ENCODE data around the gene PLPP6. TPM values are rescaled to one million over a fixed set of nuclear protein-coding genes. Genes with fewer than 3 reads are reported as not detected.

Gene PLPP6
- total RNA-seq, 1 experiment from 2014 or later = 30.9 TPM

DNA sequence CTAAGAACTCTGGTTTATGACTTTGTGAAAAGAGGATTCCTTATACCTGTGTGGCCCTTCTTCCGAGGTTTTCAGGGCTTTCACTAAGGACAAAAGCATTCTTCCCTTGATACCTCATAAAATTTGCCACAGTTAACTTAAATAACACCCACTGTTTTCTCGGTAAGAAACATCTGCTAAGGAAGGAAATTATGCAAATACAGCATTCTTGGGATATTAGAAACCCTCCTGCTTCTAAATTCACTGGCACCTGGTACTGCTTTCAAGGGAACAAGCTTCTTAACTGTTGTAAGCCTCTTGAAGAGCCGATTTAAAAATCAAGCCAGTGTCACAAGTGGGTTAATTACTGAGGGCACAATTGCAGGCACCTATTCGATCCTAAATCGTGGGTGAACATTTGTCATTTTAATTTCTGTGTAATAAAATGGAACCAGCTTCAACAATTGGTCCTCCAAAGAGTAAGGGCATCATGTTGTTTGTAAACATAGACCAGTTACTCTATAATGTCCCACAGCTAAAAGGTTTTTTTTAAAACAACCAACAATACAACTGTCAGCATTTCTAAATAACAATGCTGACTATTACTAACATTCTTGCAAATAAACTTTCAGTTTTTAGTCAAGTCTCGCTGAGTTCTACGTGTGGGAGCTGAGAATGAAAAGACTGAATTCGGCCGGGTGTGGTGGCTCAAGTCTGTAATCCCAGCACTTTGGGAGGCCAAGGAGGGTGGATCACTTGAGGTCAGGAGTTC, 52.3 kb downstream of the PLPP6 start:
- Histone ChIP-seq H3K27ac (ENCODE audit: low read depth, low read length, poor library complexity, severe bottlenecking) (no peak overlapping the region), H3K36me3 (ENCODE audit: insufficient read depth, low read length, poor library complexity, severe bottlenecking) (peaks cover 67% of the 10 kb centered on the region)

More for the DNA sequence above, 52.3 kb downstream of the PLPP6 start:
- H3K4me3 ChIP-seq (ENCODE audit: low read depth, low read length, poor library complexity, severe bottlenecking) = no peak overlapping the region
- H3K9me3 ChIP-seq (ENCODE audit: low read depth, low read length, poor library complexity, severe bottlenecking) = no peaks in the 10 kb centered on the region
- DNase-seq (ENCODE audit: low spot score) = peak; percentile 58
- TF ChIP-seq, protein P1, sequence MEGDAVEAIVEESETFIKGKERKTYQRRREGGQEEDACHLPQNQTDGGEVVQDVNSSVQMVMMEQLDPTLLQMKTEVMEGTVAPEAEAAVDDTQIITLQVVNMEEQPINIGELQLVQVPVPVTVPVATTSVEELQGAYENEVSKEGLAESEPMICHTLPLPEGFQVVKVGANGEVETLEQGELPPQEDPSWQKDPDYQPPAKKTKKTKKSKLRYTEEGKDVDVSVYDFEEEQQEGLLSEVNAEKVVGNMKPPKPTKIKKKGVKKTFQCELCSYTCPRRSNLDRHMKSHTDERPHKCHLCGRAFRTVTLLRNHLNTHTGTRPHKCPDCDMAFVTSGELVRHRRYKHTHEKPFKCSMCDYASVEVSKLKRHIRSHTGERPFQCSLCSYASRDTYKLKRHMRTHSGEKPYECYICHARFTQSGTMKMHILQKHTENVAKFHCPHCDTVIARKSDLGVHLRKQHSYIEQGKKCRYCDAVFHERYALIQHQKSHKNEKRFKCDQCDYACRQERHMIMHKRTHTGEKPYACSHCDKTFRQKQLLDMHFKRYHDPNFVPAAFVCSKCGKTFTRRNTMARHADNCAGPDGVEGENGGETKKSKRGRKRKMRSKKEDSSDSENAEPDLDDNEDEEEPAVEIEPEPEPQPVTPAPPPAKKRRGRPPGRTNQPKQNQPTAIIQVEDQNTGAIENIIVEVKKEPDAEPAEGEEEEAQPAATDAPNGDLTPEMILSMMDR (conservative IDR thresholded peaks at IDR 0.05; ENCODE audit: low read depth, low read length) = no peak
- no peak for TF ChIP-seq EZH2 (IDR thresholded peaks at IDR 0.05; ENCODE audit: borderline replicate concordance, low read depth, low read length, poor library complexity, severe bottlenecking)
- H3K4me1 ChIP-seq (ENCODE audit: insufficient read depth, low read length, poor library complexity, severe bottlenecking) = peaks cover 6% of the 10 kb centered on the region
- ChIA-PET CTCF (no interaction called here), POLR2A (ENCODE audit: low non-redundant PET) (interaction anchor here (0.7 kb wide), 1 partner anchor 9 kb away, joined by 11 read pairs; no protein-coding TSS in a partner anchor)
- H3K27me3 ChIP-seq (replicated peaks; ENCODE audit: insufficient read depth, low read depth, low read length, poor library complexity) = no peaks in the 10 kb centered on the region
- BruUV-seq (replicated peaks) = no TSS peak
- intact Hi-C loops (cut with micrococcal nuclease; ENCODE audit: unreplicated experiment) = no loop called here

Other genes with a start within 250 kb of the PLPP6 start
- 8.5 and 8.7 TPM in 2 replicates for gene SLC1A1, start 171.8 kb upstream of the PLPP6 start, total RNA-seq (2021)
- 20.4 and 21.2 TPM in 2 replicates for gene SPATA6L, start 4.2 kb downstream of the PLPP6 start, total RNA-seq (2021)
- 26.8 and 28.7 TPM in 2 replicates for gene CDC37L1, start 17.3 kb downstream of the PLPP6 start, total RNA-seq (2021)
- gene AK3, start 78.9 kb downstream of the PLPP6 start, total RNA-seq (2021) = 93.1 and 93.6 TPM in 2 replicates
- 29.1 and 31.2 TPM in 2 replicates for gene RCL1, start 130.7 kb downstream of the PLPP6 start, total RNA-seq (2021)